ENCODE measurements around the gene HOXA5.

Gene HOXA5

DNA sequence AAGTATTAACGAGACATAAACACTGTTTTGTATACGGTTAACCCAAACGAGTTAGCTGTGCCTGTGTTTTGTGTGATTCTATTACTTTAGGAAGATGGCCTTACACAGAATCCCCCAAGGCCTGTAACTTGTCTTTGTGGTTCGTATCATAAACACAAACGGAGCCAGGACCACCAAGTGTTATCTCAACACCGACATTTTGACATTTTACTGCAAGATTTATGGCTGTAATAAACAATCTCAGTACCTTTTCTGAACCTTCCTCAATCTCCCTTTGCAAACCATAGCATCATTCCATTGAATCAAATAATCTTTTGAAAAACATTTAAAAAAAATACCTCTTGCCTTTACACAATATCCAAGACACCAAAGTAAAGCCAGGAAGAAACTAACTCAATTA, 10.5 kb downstream of the HOXA5 start:
- no peak for DNase-seq (ENCODE audit: low read depth)

DNA sequence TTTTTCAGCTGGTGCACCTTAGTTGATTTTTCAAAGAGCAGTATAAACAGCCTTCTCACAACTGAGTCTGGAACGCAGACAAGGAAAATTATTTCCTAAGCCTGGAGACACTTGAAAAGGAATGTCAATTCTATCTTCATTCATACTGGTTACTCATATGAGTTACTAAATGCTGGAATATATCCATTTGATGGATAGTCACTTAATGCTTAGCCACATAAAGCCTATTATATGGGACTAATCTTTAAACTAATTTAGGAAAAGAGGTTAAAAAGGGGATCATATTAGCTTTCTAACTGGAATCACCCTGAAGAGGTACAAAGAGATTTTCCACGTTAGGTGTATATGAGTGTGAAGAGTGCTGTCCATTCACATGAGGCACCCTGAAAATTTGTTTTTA, 11.3 kb downstream of the HOXA5 start:
- DNase-seq (ENCODE audit: low read depth): no peak

DNA sequence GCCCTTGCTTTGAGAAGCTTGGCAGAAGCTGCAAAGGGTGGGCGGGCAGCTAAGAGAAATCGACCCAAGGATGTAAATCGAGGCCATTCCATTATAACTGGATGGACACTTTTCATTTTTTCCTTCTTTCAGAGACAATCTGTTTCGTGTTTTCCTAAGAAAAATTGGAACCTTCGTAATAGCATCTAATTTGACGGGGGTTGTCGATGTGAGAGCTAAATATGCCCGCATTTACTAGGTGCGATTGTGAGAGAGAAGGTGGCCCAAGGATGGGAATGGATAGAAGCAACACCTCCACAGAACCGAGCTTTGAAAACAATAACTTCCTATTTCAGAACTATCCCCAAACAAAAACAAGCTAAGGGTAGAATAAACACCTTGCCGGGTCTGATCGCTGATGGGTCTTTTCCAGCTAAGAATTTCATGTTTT, 12.1 kb downstream of the HOXA5 start:
- DNase-seq (ENCODE audit: low read depth): no peak

DNA sequence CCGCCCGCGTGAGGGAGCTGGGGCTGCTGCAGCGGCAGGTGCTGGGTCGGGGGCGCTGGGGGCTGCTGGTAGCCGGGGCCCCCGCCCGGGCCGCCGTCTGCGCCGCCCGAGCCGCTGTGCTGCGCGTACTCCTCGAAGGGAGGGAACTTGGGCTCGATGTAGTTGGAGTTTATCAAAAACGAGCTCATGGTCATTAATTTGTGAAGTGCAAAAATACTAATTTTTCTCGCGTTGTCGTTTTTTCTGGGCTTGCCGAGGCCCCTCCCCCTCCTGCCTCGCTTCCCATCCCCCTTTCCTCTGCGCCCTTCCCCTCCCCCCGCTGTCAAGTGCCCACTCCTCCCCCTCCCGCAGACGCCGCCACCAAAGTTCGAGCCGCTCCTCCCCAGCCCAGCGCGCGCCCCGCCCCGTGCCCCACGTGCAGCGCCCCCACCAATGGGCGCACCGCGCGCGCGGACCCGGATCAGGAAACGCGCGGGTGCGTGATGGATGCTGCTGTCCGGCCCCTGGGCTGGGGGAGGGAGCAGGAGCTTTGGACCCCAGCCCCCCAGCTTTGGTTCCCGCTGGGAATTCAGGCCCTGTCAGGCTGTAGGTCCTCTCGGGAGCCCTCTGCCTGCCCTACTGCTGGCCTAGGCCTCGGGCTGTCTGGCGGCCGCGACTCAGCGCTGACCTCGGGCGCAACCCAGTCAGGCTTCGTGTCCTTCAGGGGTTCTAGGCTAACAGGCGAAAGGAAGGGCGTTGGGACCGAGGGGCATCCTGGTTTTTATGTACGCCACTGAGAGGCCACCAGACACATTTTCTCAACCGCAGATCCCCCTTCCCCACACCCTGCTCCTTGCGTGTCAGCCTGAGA, 12.7 kb downstream of the HOXA5 start, which contains the start of gene HOXA4:
Gene HOXA4, minus strand, starts transcription at position 218 of the 850 bp plus-strand sequence. Its CDS starts 24 bp downstream, at position 194.
- peak; percentile 61 for DNase-seq (ENCODE audit: low read depth)

DNA sequence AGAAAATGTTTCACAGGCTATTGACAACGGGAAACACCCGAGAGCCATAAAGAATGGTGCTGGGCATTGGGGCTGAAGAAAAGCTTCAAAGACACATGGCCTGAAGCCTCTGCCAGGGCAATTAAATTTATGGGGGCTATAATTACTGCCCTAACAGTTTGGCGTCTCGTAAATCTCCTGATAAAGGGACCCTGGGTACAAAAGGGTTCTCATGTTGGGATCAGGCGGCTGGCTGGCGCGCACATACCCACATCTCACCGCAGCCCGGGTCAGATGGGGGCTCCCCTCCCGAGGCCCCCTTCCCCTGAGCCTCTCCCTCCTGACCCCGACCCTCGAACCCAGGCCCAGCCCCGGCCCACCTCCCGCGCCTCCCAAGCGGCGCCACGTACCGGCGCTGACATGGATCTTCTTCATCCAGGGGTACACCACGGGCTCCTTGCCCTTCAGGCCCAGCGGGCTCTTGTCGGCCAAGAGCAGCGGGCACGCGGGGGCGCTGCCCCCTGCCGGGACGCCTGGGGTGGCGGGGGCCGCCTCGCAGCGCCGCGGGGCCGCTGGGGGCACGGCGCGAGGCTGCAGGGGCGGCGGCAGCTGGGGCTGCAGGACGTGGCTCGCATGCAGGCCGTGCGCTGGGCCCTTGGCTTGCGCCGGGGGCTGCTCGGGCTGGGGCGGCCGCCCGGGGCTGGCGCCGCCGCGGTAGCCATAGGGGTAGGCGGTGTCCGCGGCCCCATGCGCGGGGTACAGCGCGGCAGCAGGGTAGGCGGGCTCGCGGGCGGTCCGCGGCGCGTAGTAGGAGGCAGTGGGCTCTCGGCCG, 13.5 kb downstream of the HOXA5 start:
- DNase-seq (ENCODE audit: low read depth): no peak

DNA sequence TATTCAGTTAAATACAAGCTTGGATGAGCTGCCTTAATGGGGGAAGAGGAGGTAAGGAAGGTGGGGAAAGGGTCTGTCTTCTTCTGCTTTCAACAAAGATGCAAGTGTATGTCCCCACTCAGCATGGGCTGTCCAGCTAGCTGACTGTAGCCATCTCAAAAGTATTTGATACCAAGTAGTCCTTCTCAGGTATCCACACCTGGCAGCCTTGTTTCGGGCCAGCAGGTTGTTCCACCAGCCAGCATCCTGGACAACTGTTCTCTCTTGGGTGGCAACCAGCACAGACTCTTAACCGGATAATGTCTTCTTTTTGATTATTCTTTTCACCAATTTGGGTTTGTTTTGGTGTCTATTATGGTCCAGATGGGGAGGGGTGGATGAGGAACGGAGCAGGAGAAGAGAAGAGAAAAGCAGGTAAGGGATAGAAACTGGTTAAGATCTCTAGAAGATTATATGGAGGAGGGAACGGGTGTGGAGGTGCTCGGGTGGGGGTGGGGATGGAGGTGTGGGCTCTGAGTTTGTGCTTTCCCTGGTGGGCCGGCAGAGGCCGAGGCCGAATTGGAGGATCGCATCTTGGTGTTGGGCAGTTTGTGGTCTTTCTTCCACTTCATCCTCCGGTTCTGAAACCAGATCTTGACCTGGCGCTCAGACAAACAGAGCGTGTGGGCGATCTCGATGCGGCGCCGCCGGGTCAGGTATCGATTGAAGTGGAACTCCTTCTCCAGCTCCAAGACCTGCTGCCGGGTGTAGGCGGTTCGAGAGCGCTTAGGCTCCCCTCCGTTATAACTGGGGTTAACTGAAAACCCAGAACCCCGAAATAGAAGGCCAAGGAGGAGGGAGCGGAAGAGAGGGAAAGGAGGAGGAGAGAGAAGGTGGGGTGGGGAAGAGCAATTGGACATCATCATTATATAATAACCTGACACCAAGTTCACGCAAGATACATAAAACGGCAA, 14.4 kb downstream of the HOXA5 start:
- DNase-seq (ENCODE audit: low read depth): no peak

DNA sequence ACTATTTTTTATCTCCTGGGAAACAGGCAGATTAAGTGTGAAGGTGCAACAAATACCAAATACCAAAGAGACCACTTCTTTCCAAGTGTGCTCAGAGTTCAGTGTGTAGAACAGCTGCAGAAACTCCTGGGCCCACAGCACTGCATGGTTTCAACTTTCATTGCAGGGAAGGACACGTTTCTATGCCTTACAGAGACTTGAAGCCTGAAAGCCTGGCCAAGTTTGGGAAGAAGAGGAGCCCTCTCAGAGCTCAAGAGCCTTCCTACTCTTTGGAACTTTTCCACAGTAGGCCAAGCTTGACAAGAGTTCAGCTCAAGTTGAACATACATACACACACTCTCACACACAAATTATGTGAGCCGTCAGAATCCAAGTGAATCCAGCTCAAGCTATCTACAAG, 15.4 kb downstream of the HOXA5 start:
- DNase-seq (ENCODE audit: low read depth): no peak

DNA sequence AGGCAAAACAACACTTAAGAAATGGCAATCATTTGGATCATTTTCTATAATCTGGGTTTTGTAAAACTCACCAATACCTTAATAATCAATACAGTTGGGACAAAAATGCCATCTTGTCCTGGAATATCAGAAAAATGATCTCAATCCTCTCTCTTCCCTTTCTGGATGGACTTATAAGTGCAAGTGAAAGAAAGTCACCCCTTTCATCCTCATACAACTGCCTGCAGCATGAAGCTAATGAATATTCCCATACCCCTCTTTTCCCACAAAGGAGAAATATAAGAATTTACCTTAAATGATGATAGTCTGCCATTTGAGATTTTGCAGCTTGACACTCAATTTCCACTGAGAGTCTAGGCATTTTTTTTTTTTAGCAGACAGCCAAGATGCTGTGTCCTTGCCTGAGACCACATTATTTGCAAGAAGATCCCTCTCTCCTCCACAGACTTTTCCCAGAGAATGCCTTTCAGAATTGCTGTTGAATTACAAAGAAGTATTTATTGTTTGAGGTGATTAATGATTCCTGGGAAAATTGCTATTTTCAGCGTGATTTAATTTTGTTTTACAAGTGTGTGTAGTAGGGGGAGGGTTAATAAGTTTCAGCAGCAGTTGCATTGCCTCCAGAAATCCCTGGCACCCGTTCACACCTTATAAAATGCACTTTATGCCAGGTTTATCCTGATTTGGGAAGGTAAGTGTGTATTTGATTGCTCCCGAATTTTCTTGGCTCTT, 16.7 kb downstream of the HOXA5 start:
- no peak for DNase-seq (ENCODE audit: low read depth)

DNA sequence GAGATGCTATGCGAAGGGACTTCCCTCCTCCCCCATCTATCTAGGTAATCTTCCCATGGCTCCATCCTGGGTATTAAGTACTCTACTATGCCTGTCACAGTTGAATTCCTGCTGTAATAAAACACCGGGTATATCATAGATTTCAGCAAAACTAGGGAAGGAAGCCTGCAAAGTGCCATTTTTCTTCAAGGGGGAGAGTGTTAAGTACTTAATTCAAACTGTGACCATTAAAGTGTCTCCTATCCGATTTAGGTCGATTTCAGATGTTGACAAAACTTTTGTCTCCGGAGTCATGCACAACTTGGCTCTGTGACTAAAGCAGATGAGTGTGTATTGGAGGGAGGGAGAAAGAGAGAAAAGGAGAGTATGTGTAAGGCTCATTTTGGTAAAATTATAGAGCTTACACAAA, 17.5 kb downstream of the HOXA5 start:
- DNase-seq (ENCODE audit: low read depth): no peak

DNA sequence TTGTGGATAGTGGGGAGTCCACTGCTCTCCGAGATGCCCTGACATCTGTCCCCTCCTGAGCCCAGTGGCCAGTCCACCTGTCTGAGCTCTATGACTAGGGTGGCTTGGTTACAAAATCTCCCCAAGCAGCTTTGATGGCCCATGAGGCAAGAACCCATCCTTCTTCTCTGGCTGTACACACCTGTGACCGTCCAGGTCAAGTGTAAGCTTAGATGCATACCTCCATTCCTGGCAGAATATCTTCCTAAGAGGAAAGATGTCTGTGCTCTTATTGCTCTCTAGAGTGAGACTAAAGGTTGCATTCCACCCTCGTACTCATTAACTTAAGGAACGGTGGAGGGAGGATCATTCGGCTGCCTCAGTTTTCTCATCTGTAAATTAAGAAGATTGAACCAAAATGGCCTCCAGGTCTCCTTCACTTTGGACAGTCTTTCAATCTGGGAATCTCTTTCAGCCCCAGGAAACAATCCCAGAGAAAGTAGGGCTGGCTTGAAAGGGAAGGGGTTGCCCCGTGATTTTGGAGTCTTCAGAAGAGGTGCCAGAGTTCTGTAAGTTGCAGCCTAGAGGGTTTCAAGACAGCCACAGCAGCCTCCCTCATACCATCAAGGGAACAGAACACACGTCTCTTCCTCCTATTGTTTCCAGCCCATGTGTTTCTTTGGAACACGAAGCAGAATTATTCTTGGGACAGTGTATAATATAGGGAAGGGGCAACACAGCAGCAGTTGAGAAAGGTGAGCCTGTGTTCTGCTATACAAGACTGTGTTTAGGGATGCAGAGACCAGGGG, 18.4 kb downstream of the HOXA5 start:
- DNase-seq (ENCODE audit: low read depth): no peak

DNA sequence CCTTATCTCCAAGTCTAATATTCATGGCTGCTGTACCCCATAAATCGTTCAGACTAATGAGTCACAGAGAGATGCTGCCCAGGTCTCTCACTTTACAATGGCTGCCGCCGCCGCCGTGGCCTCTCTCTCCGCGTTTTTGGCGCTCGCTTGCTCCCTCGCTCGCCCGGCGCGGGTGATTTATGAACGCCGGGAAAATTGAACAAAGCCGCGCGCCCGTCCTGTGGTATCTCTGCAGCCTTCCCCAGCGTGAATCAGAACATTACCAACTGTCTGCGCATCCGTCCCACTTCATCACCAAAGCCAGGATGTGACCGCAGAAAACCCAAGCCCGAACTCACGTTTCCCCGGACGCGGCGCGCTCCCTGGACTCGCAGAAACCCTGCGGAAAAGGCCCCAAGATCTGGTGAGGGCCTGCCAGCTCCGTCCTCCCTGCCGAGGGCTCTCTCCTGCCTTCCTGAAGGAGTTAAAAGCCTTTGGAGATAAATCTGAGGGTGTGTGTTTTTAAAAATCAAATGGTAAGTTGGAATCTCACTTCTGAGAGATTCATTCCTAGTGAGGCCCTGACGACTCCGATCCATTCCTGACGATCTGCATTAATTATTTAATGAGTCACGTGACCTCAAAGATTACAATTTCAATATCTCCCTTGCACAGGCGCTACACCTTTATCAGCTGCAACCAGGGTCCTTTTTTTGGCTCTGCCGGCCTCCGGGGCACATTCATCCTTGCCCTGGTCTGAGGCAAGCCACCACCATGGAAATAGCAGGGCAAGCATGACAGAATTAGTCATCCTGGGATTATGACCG, 19.2 kb downstream of the HOXA5 start:
- DNase-seq (ENCODE audit: low read depth): no peak

DNA sequence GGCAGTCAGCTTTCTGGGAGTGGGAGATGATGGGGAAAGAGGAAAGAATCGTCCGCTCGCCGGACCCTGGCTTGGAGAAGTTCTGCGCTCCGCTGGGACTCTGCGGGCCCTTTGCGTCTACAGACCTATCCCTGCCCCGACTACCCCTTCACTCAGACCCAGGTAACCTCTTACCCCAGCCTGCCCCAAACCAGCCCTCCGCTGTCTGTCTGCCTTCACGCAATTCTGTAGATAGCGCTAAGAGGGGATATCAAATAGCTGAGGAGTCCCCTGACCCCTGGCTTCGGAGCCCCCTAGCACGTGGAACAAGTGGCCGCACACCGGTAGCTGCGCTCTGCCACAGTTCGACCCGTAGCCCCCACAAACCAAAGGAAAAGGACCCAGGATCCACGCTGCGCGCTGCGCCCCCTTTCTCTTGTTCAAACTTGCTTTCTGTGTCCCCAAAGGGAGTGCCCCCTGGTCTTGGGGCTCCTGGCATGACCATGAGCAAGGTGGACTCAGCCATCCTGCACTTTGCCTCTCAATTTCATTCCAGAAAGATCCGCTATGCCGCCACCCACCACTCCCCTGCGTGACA, 19.9 kb downstream of the HOXA5 start:
- DNase-seq (ENCODE audit: low read depth): no peak

DNA sequence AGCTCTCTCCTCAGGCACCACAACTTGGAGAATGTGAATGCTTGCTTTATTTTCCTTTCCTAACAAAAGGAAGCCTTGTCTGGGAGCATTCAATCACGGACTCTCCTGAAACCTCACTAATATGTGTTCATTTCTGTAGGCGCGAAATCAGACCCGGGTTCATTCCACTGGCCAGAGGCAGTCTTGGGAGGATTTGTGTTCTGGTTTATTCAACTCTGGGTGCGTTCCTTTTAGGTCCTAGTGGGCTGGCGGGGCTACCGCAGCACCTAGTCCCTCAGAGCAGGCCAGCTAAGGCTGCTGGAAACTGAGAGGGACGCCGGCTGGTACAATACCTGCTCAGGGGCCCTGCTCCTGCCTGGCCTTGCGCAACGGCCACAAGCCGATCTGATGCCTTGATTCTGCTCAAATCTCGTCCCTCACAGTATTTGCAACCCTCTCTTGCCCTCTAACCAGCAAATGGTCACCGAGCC, 20.4 kb downstream of the HOXA5 start:
- DNase-seq (ENCODE audit: low read depth): no peak

DNA sequence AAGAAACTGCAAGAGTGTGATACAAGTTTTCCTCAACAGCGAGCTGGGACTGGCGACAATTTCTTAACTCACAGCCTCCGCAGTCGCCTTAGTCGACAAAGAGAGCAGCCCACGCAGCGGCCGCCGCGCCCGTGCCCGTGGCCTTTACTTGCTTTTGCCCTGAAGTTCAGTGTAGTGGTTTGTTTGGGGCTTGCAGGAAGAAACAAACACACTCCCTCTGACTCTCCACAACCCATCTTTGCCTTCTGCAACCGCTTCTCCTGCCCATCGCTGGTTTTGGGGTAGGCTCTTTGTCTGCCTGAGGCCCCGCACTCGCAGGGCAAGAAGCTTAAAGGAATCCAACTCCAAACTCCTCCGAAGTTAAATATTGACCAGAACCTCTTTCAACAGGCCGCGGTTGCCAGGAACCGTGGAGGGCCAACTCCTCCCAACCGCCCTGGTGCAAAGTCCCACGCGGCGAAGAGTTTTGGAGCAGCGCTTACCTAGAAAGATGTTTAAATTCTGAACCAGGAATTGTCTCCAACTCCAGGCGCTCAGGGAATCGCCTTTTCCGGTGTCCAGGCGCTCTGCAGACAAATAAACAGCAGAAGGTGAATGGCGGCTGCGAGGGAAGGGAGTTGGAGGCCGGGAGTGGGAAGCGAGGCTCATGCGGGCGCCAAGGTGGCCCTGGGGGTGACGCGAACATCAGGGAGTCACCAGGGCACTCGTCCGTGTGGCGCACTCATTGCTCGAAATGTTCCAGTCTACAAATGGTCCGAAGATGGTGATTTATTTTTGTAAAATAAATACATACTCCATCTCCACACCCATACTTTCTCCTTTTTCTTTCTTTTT, 21.2 kb downstream of the HOXA5 start:
- DNase-seq (ENCODE audit: low read depth): no peak

DNA sequence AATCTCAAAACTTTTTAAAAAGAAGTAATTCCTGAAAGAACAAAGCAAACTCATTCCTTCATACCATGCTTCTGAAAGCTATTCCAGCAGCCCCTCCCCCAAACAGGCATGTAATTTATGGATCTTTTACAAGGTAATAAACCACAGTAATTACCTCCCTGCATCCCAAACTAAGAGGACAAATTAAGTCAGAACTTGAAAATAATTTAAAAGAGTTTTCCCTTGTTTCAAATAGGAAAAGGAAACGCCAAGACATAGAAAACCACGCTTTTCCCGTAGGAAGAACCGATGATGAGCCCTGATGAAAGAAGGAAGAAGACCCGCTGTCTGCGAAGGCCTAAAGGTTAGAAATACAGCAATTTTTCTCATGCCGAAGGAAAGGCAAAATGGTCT, 21.8 kb downstream of the HOXA5 start:
- DNase-seq (ENCODE audit: low read depth): no peak

DNA sequence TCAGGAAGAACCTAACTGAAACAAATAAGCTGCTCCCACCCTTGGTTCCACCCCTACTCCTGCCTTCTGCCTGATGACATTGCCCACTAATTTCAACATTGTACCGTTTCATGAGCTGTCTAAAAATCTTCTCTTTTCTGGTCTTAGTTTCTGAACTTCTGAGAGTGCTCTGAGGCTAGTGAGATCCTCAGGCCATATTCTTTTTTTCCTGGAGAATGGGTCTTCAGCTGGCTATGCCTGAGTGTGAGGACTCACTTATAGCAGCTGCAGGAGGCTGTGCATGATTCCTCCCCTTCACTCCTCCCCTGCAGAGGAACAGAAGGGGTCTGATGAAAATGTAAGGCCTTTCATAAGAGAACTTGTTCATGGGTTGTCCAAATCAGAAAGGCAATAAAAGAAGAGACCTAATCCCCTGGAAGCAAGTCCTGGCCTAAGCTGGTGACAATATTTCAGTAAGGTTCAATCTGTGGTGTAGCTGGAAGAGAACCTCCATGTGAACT, 24.0 kb downstream of the HOXA5 start:
- no peak for DNase-seq (ENCODE audit: low read depth)

DNA sequence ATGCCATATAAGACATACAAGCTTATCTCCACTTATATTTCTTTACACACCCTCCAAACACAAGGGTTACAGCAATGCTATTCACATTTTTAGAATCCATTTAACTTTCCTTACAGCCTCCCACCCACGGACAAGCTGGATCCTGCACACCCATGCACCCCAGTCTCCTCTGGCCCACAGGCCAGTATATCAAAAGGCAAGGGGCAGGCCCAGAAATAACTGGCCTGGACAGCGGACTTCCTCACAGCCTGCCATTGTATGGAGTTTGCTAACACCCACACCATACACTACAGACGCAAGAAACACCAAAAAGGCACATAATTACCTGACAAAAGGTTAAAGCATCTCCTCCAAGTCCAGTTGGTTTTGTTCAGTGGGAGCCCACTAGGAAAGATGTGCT, 24.9 kb downstream of the HOXA5 start:
- DNase-seq (ENCODE audit: low read depth): no peak

DNA sequence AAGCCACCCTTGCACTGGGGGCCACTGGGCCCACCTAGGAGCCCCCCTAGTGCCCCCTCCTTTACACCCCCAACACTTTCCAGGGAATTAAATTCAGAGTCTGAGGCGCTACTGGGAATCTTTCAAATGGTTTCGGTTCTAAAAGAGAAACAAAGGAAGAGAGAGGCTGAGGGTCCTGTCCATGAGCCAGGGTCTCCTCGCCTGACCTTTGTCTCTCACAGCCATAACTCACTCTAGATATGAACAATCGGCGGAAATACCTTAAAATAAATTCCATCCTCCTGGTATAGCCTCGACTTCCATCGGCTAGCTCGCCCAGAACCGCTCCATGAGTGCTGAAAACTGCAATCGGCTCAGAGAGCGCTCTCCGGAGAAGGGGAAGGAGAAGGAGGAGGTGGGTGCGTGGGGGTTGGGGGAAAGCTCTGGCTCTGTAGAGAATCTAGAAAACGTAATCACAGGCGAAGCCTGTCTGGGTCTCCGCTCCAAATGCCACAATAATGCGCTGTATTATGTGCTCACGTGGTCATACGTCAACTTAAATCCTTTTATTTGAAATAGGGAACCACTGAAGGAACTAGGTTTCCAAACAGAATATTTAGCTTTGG, 25.5 kb downstream of the HOXA5 start:
- no peak for DNase-seq (ENCODE audit: low read depth)
